GM12878 (cell line): Measurements from ENCODE around the gene SLC43A3. TPM values are rescaled to one million over a fixed set of nuclear protein-coding genes. Genes with fewer than 3 reads are reported as not detected.
A peak's percentile ranks its signal among the peaks of the same experiment; 100 is the strongest.

Experiments
- ATAC-seq: fragments of 200-7000 bp; cut with Tn5 transposase; 3 replicates; pipeline ENCODE4 v1.9.1; 2020; ENCODE audit warnings: mild to moderate bottlenecking, moderate library complexity
- BruUV-seq: library from RNA; stranded (reverse); fragments of 400-500 nt; replicated peaks from 2 replicates; lab custom pipeline; 2021; lab: Mats Ljungman, UMichigan
- CTCF ChIA-PET: fragments of 300-600 bp; sonication (Branson Sonifier 250); formaldehyde crosslinking; extraction: SDS; loops from one replicate; lab custom pipeline; 2021; ENCODE audit warnings: inconsistent platforms; lab: Yijun Ruan, JAX
- POLR2A ChIA-PET: fragments of 350-600 bp; formaldehyde crosslinking; extraction: SDS; loops from one replicate; lab custom pipeline; 2021; ENCODE audit warnings: inconsistent platforms; lab: Charles Lee
- RAD21 ChIA-PET: fragments of 300-600 bp; sonication (Branson Sonifier 250); formaldehyde crosslinking; loops from one replicate; lab custom pipeline; 2023; ENCODE audit warnings: antibody characterized with exemption; ENCODE audit not compliant: unreplicated experiment; lab: Charles Lee
- SMC1A ChIA-PET: fragments of 300-600 bp; sonication (Branson Sonifier 250); formaldehyde crosslinking; loops from one replicate; lab custom pipeline; 2023; ENCODE audit not compliant: unreplicated experiment, uncharacterized antibody; lab: Charles Lee
- DNase-seq: peaks from one replicate; pipeline ENCODE4 v3.0.0-alpha.2; 2011; ENCODE audit warnings: low read depth, low spot score
- FAIRE-seq: peaks from 3 replicates; lab custom pipeline; 2011; peaks lifted over from hg19 to GRCh38; lab: Jason Lieb, UNC
- H2AFZ ChIP-seq: 2 replicates; pipeline ENCODE4 v1.6.0; 2011; ENCODE audit warnings: low read depth, low read length, control low read depth; ENCODE audit not compliant: control insufficient read depth
- H3K27ac ChIP-seq: 2 replicates; pipeline ENCODE4 v1.5.1; 2011; ENCODE audit warnings: control low read depth; ENCODE audit not compliant: control insufficient read depth, insufficient read depth
- H3K27me3 ChIP-seq, 2 experiments: replicated peaks in 1 of 2; 2 replicates each; pipeline versions ENCODE4 v1.6.0 to v1.6.1; 2011; ENCODE audit warnings: low read length in 1 of 2; ENCODE audit not compliant: control insufficient read depth in 2 of 2, insufficient read depth in 2 of 2
- H3K36me3 ChIP-seq, 2 experiments: 2 replicates each; pipeline ENCODE4 v1.5.1; 2011; ENCODE audit warnings: low read length in 1 of 2; ENCODE audit not compliant: control insufficient read depth in 2 of 2, insufficient read depth in 2 of 2
- H3K4me1 ChIP-seq: 2 replicates; pipeline ENCODE4 v1.6.1; 2011; ENCODE audit warnings: mild to moderate bottlenecking, low read length, moderate library complexity, mixed read lengths; ENCODE audit not compliant: control insufficient read depth, insufficient read depth
- H3K4me2 ChIP-seq: 2 replicates; pipeline ENCODE4 v1.6.0; 2011; ENCODE audit warnings: control low read depth; ENCODE audit not compliant: control insufficient read depth, insufficient read depth
- H3K4me3 ChIP-seq: fragments of 200-600 bp; sonication (generic); 2 replicates; pipeline ENCODE4 v1.5.1; 2016
- H3K79me2 ChIP-seq: 2 replicates; pipeline ENCODE4 v1.6.0; 2011; ENCODE audit warnings: low read length; ENCODE audit not compliant: control insufficient read depth, insufficient read depth
- H3K9ac ChIP-seq: 2 replicates; pipeline ENCODE4 v1.8.0; 2011; ENCODE audit warnings: low read length, control low read depth, mixed read lengths; ENCODE audit not compliant: control insufficient read depth, insufficient read depth
- H3K9me3 ChIP-seq: replicated peaks from 3 replicates; pipeline ENCODE4 v1.5.1; 2011; ENCODE audit warnings: mild to moderate bottlenecking, low read length; ENCODE audit not compliant: control insufficient read depth, insufficient read depth
- H4K20me1 ChIP-seq: 2 replicates; pipeline ENCODE4 v1.6.0; 2011; ENCODE audit not compliant: control insufficient read depth, insufficient read depth
- CREM ChIP-seq: IDR thresholded peaks from 2 replicates; pipeline ENCODE4 v1.6.1; 2014; ENCODE audit warnings: antibody characterized with exemption, low read depth
- HCFC1 ChIP-seq: fragments of 150-350 bp; IDR thresholded peaks from 2 replicates; pipeline ENCODE4 v1.6.1; 2014; ENCODE audit warnings: low read length
- IKZF1 ChIP-seq: fragments of 450-650 bp; conservative IDR thresholded peaks from 2 replicates; pipeline ENCODE4 v1.6.1; 2017; ENCODE audit warnings: antibody characterized with exemption, mild to moderate bottlenecking
- IKZF2 ChIP-seq, 2 experiments: fragments of 450-650 bp; IDR thresholded peaks; 2 replicates each; pipeline ENCODE4 v1.6.1; 2017; ENCODE audit warnings: mild to moderate bottlenecking in 2 of 2, moderate library complexity in 2 of 2
- KAT2A ChIP-seq: conservative IDR thresholded peaks from 2 replicates; pipeline ENCODE4 v1.6.1; 2011; ENCODE audit warnings: low read depth, low read length; ENCODE audit not compliant: control insufficient read depth
- NFXL1 ChIP-seq: fragments of 450-650 bp; IDR thresholded peaks from 2 replicates; pipeline ENCODE4 v1.6.1; 2017; ENCODE audit warnings: antibody characterized with exemption, mild to moderate bottlenecking, borderline replicate concordance
- NR2C1 ChIP-seq: fragments of 450-650 bp; IDR thresholded peaks from 2 replicates; pipeline ENCODE4 v1.6.1; 2017; ENCODE audit warnings: antibody characterized with exemption, mild to moderate bottlenecking, moderate library complexity
- NR2C2 ChIP-seq: IDR thresholded peaks from 2 replicates; pipeline ENCODE4 v1.6.1; 2011; ENCODE audit warnings: borderline replicate concordance, low read depth; ENCODE audit not compliant: control insufficient read depth, insufficient read length
- SP1 ChIP-seq: IDR thresholded peaks from one replicate; pipeline ENCODE4 v1.6.1; 2011; ENCODE audit warnings: low read depth, low read length
- SUPT20H ChIP-seq: IDR thresholded peaks from 2 replicates; pipeline ENCODE4 v1.6.1; 2011; ENCODE audit warnings: low read depth, mild to moderate bottlenecking, low read length, moderate library complexity, borderline replicate concordance; ENCODE audit not compliant: control insufficient read depth
- WRNIP1 ChIP-seq: IDR thresholded peaks from 2 replicates; pipeline ENCODE4 v1.6.1; 2011; ENCODE audit warnings: low read depth, low read length, improper control_type of control experiment, borderline replicate concordance
- YY1 ChIP-seq: IDR thresholded peaks from 2 replicates; pipeline ENCODE4 v1.6.1; 2011; ENCODE audit warnings: low read depth, mild to moderate bottlenecking, low read length
- ZNF207 ChIP-seq: fragments of 450-650 bp; IDR thresholded peaks from 2 replicates; pipeline ENCODE4 v1.6.1; 2014; ENCODE audit warnings: antibody characterized with exemption, mild to moderate bottlenecking, borderline replicate concordance
- WGBS: methylation state at CpG from one replicate; pipeline ENCODE4 v1.1.6; 2016; ENCODE audit warnings: low lambda C conversion rate; ENCODE audit not compliant: insufficient replicate concordance, insufficient coverage; ENCODE audit errors: missing lambda C conversion rate; 5-methylcytosine and 5-hydroxymethylcytosine counted together
- in situ Hi-C: fragments of 300-500 bp; cut with MboI; formaldehyde crosslinking; loops from 9 replicates; pipeline ENCODE4 v1.14.3; 2018; ENCODE audit warnings: mixed read lengths
- intact Hi-C: fragments of 100-400 bp; cut with micrococcal nuclease; formaldehyde crosslinking; loops from one replicate; pipeline ENCODE4 v1.14.2; 2022; ENCODE audit not compliant: unreplicated experiment
- polyA plus RNA-seq, 11 experiments: library from polyadenylated mRNA; depleted of rRNA in 4 of 11; unstranded in 6 of 11; stranded (reverse) in 5 of 11; fragments of >200 nt; fragmentation: Nextera tagmentation in 4 of 11; fragmentation: Illumina TruSeq in 1 of 11; extraction: Ambion mirVana in 4 of 11; extraction: Trizol in 1 of 11; gene quantifications; 1 replicate in 1 of 11; 2 replicates in 10 of 11; pipeline versions ENCODE4 v1.2.1 to v1.2.3, GENCODE V29; 2011 to 2016; ENCODE audit warnings: inconsistent platforms in 2 of 11, missing spikeins in 2 of 11, low read depth in 1 of 11
- total RNA-seq, 4 experiments: library from RNA; depleted of rRNA in 3 of 4; stranded (reverse); fragments of >200 nt in 3 of 4; fragmentation: Illumina TruSeq in 1 of 4; extraction: Trizol in 1 of 4; gene quantifications; 2 replicates each; pipeline versions ENCODE4 v1.2.1 to v1.2.3, GENCODE V29; 2013 to 2021
- TF ChIP-seq, protein P1 (sequence below): IDR thresholded peaks from 2 replicates; pipeline ENCODE4 v1.6.1; 2012; ENCODE audit warnings: low read length, inconsistent platforms
- TF ChIP-seq, protein P2 (sequence below): IDR thresholded peaks from 2 replicates; pipeline ENCODE4 v1.6.1; 2011; ENCODE audit warnings: borderline replicate concordance, low read depth, mild to moderate bottlenecking, moderate library complexity, mixed read lengths, low read length; ENCODE audit not compliant: insufficient read depth; ENCODE audit errors: extremely low read length
- TF ChIP-seq, protein P3 (sequence below), 3 experiments: IDR thresholded peaks in 2 of 3; conservative IDR thresholded peaks in 1 of 3; 2 replicates each; pipeline ENCODE4 v1.5.1; 2011; ENCODE audit warnings: low read depth in 3 of 3, low read length in 3 of 3, mild to moderate bottlenecking in 3 of 3, control low read depth in 2 of 3, moderate library complexity in 2 of 3, inconsistent platforms in 1 of 3, mixed read lengths in 1 of 3; ENCODE audit not compliant: control insufficient read depth in 2 of 3, insufficient read depth in 1 of 3; ENCODE audit errors: extremely low read depth in 1 of 3

The SLC43A3 gene
- total and polyA plus RNA-seq, 10 of the 15 experiments (the other 5 are each of a cell fraction or from before 2014, with no cell fraction given) = 37.5 to 237 (median 132) TPM

DNA sequence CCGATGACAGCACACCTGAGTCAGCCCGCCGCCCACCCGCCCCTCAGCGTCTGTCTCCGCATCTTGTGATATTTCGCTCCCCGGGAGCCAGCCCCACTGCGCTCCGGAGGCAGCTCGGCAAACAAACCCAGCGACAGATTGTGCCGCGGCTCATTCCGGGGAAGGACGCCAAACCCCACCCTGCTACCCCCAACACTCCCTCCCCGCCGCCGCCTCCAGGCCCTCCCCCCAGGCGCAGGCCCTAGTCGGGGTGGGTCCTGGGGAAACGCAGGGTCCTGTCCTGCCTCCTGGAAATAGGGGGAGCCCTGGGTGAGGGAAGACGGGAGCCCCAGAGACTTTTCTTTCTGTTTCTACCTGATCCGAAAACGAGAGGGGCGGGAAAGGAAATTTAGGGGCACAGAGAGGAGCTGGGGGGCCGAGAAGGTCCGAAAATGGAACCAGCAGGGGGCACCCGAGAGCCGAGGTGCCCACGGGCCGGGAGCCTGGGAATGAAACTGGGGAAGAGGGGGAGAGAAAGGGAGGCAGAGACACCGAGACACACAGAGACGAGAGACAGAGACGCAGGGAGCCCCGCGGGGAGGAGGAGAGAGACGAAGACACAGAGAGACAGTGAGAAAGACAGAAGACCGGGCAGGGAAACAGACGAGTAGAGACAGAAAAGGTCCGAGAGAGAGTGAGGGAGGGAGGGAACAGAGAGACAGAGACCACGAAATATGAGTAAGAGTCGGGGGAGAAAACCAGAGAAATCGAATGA, 31.7 kb upstream of the SLC43A3 start (continued):
- TF ChIP-seq IKZF2 (IDR thresholded peaks at IDR 0.05) (peak; percentile 73 to 76), IKZF1 (peak; percentile 58)
- TF ChIP-seq, all 136 proteins: peak for 10

DNA sequence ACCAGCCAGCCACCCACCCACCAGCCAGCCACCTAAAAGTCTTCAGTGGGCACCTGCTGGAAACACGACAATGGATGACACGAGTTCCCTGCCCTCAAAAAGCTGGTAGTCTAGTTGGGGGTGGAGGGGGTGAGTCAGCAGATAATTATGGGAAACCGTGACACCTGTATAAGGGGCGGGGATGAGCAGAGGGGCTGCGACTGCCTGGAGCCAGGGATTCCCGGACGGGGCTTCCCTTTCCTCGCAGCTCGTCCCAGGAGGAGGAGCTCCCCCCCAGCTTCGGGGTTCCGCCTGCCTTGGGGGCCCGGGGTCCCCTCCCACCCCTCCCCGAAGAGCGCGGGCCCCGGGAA, 31.1 kb upstream of the SLC43A3 start:
- no peak overlapping the region; the same call in 1 of the 2 replicates for H2AFZ ChIP-seq
- 9% methylated on average over 9 of the region's 16 CpGs for WGBS
- H3K36me3 ChIP-seq = no peaks in the 10 kb centered on the region
- peak overlapping the region; percentile 92 for H3K4me2 ChIP-seq
- SMC1A ChIA-PET = interaction anchor here (0.6 to 5.1 kb wide), 20 partner anchors 9 to 184 kb away, joined by 3 to 95 read pairs (median 5); partner anchors contain the start of genes SLC43A1, TIMM10, TNKS1BP1 and UBE2L6
- 0 out of 2 replicates have a peak, but pooled peaks cover 2% of the 10 kb centered on the region for H4K20me1 ChIP-seq
- no peaks in the 10 kb centered on the region for H3K9me3 ChIP-seq
- H3K4me3 ChIP-seq = peak overlapping the region; percentile 79; the same call in 1 of the 2 replicates
- H3K27ac ChIP-seq = no peak overlapping the region
- DNase-seq (no peak), FAIRE-seq (no peak), ATAC-seq (no peak)
- peaks cover 20% of the 10 kb centered on the region for H3K4me1 ChIP-seq
- no peak overlapping the region for H3K9ac ChIP-seq
- CTCF ChIA-PET = interaction anchor here (0.6 to 9.4 kb wide), 49 partner anchors 8 to 899 kb away, joined by 3 to 321 read pairs (median 5); partner anchors contain the start of genes CLP1, SLC43A1, SSRP1 and TIMM10
- in situ Hi-C loops (no loop called here), intact Hi-C loops (no loop called here)
- POLR2A ChIA-PET = interaction anchor here (0.6 to 1.2 kb wide), 5 partner anchors 23 to 130 kb away, joined by 3 to 5 read pairs (median 4); no protein-coding TSS in a partner anchor
- no peaks in the 10 kb centered on the region for H3K79me2 ChIP-seq
- BruUV-seq = no TSS peak
- H3K27me3 ChIP-seq = peaks cover 5 to 10% of the 10 kb centered on the region in 2 experiments
- RAD21 ChIA-PET = interaction anchor here (0.6 to 3.8 kb wide), 32 partner anchors 10 to 187 kb away, joined by 3 to 79 read pairs (median 5); partner anchors contain the start of gene SLC43A1
- no peak for TF ChIP-seq IKZF1
- no peak for TF ChIP-seq SP1
- TF ChIP-seq, protein P1, sequence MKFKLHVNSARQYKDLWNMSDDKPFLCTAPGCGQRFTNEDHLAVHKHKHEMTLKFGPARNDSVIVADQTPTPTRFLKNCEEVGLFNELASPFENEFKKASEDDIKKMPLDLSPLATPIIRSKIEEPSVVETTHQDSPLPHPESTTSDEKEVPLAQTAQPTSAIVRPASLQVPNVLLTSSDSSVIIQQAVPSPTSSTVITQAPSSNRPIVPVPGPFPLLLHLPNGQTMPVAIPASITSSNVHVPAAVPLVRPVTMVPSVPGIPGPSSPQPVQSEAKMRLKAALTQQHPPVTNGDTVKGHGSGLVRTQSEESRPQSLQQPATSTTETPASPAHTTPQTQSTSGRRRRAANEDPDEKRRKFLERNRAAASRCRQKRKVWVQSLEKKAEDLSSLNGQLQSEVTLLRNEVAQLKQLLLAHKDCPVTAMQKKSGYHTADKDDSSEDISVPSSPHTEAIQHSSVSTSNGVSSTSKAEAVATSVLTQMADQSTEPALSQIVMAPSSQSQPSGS = no peak
- TF ChIP-seq, protein P2, sequence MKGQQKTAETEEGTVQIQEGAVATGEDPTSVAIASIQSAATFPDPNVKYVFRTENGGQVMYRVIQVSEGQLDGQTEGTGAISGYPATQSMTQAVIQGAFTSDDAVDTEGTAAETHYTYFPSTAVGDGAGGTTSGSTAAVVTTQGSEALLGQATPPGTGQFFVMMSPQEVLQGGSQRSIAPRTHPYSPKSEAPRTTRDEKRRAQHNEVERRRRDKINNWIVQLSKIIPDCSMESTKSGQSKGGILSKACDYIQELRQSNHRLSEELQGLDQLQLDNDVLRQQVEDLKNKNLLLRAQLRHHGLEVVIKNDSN = no peak
- no peak for TF ChIP-seq NFXL1
- no peak for TF ChIP-seq SUPT20H
- no peak for TF ChIP-seq YY1
- TF ChIP-seq HCFC1 = no peak
- TF ChIP-seq KAT2A = no peak
- TF ChIP-seq ZNF207 = no peak
- no peak for TF ChIP-seq CREM
- no peak for TF ChIP-seq NR2C2
- TF ChIP-seq, protein P3, sequence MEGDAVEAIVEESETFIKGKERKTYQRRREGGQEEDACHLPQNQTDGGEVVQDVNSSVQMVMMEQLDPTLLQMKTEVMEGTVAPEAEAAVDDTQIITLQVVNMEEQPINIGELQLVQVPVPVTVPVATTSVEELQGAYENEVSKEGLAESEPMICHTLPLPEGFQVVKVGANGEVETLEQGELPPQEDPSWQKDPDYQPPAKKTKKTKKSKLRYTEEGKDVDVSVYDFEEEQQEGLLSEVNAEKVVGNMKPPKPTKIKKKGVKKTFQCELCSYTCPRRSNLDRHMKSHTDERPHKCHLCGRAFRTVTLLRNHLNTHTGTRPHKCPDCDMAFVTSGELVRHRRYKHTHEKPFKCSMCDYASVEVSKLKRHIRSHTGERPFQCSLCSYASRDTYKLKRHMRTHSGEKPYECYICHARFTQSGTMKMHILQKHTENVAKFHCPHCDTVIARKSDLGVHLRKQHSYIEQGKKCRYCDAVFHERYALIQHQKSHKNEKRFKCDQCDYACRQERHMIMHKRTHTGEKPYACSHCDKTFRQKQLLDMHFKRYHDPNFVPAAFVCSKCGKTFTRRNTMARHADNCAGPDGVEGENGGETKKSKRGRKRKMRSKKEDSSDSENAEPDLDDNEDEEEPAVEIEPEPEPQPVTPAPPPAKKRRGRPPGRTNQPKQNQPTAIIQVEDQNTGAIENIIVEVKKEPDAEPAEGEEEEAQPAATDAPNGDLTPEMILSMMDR (IDR thresholded peaks at IDR 0.05 in 2 of 3, conservative IDR thresholded peaks at IDR 0.05 in 1 of 3; ENCODE audit: control insufficient read depth in 2 of 3, extremely low read depth in 1 of 3, insufficient read depth in 1 of 3, low read depth in 3 of 3, low read length in 3 of 3) = no peak
- TF ChIP-seq NR2C1 = no peak
- no peak for TF ChIP-seq WRNIP1
